T-helper 9 cell (primary cell): ENCODE measurements around the gene PVALEF.

ENCODE experiments used
- DNase-seq: peaks from one replicate; pipeline ENCODE4 v3.0.0-alpha.2; 2020

The PVALEF gene

DNA sequence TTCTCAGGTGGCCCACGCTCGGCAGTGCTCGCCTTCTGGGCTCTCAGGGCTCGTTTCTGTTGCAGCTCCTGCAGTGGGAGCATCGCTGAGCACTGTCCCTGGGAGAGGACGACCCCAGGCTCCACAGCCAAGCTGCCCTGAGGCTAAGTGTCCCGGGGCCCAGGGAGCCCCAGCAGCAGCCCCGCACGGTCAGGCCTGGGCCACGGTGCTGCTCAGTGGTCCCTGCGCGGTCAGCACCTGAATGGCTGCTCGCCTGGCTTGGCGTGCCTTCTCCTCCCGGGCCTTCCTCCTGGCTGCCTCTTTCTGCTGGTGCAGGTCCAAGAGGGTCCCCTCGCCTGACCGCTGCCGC is 34.1 kb downstream of the PVALEF start:
- DNase-seq: no peak

GRCh38 chr17:81200201-81200600 is 34.9 kb downstream of the PVALEF start:
- DNase-seq: no peak

DNA sequence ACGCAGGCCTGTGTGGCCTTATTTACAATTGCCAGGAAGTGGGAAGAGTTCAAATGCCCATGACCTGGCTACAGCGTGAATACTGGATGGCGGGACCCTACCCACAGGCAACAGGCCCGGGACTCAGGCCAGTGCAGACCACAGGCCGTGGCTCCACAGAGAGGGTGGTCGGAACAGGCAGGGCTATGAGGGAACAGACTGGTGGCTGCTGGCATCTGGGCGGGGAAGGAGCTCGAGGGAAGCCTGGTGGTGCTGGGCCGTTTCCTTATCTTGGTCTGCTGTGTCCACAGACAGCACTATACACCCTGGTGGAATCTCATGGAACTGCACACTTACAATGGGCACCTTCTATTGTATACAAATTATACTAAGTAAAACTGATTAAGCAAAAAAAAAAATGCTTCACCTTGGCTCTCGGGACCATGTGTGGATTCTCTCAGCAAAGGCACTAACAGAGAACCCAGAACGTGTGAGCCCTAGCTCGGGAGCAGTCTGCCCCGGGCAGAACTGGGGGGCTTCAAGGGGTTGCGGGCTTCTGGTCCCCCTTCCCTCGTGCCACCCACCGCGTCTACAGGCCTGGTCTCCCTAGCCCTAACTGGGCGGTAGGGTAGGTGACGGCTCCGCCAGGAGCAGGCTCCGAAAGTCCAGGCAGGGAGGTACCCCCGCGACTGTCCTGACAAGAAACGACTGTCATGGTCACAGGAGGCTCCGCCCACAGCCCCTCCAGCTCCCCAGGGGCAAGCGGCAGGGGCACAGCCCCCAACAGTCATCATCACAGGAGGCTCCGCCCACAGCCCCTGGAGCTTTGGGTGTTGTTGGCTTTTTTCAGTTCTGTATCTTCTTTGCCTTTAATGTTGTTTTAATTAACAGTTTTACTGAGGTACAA is 35.6 kb downstream of the PVALEF start:
- no peak for DNase-seq

DNA sequence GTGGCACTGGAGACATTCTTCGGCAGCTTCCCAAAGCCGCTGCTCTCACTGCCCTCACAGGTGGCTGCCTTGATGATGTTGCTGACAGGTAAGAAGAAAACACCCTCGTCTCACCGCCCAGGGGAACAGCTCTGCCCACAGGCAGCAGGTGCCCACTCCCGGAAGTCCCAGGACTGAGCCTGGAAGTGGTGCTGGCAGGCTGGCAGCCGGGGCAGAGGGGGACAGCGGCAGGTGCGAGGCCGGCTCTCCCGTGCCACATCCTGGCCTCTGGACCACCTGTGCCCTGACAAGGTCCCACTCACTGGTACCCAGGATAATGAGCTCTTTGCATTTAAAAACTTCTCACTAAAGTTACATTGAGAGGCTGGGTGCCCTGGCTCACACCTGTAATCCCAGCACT is 37.0 kb downstream of the PVALEF start:
- DNase-seq: no peak

GRCh38 chr17:81203136-81203535 is 37.8 kb downstream of the PVALEF start:
- no peak for DNase-seq

GRCh38 chr17:81204578-81204977 is 39.3 kb downstream of the PVALEF start:
- DNase-seq: no peak

DNA sequence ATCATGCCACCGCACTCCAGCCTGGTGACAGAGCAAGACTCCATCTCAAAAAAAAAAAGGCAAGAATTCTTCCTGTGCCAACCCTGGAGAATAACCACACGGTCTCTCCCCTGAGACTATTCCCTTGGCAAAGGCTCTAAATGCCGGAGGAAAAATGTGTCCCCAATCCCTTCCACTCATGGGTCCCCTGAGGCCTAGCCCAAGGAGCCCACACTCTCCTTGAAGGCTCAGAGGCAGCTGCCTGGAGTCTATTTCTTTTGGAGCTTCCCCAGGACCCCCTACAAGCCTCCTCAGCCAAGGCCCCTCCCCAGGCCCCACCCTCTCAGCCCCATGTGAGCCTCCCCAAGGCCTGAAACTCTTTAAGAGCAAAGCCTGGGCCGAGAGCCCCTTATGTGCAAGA is 40.9 kb downstream of the PVALEF start:
- DNase-seq: no peak

GRCh38 chr17:81206657-81207056 is 41.4 kb downstream of the PVALEF start:
- no peak for DNase-seq

- DNase-seq: no peak
Observed at GRCh38 chr17:81207610-81208581, 42.6 kb downstream of the PVALEF start.

DNA sequence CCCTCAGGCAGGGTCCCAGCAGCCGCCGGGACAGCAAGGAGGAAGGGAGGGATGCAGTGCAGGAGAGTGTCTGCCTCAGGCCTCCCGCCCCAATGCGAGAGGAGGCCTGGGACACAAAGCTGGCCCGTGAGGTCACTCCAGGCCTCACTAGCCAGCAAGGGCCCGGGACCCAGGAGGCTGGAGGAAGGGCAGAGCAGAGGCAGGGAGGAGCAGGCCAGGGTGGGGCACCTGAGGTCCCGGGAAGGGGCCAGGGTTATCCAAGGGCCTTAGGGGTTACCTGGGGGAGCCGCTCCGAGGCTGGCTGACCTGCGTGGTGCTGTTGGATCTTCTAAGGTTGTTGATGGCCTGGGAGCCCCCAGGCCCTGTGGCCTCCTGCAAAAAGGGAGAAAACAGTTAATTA is 43.3 kb downstream of the PVALEF start:
- DNase-seq: no peak

DNA sequence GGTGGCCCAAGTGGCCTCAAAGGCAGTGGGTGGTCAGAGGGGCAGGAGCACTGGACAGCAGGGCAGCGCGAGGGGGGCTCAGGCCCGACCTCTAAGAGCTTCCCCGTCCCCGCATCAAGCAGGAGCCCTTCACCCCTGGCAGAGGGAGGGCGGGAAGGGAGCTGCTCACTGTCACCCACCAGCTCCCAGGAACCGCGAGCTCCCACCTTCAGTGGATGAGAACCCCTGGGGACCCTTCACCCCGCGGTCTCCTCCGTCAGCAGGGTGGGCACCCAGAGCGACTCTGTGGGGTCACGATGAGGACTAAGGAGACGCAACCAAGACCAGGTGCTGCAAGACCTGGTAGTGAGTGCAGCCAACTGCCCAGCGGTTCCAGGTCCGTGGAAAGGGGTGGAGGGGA is 43.8 kb downstream of the PVALEF start:
- DNase-seq: no peak

GRCh38 chr17:81210466-81210865 is 45.2 kb downstream of the PVALEF start:
- DNase-seq: no peak

- DNase-seq: no peak
Observed at GRCh38 chr17:81210868-81211267, 45.6 kb downstream of the PVALEF start.

DNA sequence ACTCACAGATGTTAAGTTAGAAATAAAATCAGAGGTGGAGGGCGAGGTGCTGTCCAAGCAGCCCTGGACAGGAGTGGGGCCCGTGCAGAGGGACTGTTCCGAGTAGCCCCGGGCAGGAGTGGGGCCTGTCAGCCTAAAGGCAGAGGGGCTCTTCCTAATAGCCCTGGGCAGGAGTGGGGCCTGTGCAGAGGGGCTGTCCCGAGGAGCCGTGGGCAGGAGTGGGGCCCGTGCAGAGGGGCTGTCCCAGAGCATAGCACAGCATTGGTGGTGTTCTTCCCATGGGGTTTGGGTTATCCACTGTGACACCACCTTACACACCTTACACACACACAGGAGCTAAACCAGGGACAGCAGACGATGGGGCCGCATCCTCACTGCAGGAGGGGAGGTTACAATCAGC is 47.1 kb downstream of the PVALEF start:
- DNase-seq: no peak

GRCh38 chr17:81213978-81214377 is 48.7 kb downstream of the PVALEF start:
- no peak for DNase-seq

DNA sequence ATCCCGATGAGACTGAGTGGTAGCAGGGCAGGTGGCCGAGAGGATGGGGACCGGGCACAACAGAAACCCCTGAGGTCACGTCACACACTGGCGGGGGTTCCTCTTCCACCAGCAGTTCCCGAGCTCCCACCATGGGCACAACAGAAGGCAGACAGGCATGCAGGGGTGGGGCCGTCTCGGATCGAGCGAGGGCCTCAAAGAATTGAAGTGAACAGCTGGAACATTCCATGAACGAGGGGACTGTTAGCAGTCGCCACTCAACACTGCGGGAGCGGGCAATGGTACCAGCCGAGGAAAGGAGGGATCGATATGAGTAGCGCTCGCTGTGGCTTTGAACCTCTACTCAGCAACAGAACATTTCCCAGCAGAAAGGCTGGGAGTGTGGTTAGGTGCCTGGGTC is 52.2 kb downstream of the PVALEF start:
- DNase-seq: no peak

DNA sequence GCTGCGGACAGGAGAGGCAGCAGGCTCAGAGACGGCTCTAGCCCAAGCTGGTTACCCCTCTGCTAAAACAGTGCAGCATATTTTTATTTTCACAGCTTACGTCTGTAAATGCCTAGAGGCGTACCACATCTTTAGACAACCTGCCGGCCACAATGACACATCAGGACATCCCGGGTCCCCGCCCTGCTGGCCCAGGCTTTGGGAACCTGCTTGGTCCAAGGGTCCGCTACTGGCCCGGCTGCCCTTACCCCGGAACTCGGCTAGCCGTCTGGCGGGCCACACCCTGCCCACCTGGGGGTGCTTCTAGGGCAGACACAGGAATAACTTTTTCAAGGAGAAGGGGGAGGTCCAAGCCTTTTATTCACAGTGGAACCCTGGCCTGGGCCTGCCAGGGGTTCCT is 53.2 kb downstream of the PVALEF start:
- no peak for DNase-seq

DNA sequence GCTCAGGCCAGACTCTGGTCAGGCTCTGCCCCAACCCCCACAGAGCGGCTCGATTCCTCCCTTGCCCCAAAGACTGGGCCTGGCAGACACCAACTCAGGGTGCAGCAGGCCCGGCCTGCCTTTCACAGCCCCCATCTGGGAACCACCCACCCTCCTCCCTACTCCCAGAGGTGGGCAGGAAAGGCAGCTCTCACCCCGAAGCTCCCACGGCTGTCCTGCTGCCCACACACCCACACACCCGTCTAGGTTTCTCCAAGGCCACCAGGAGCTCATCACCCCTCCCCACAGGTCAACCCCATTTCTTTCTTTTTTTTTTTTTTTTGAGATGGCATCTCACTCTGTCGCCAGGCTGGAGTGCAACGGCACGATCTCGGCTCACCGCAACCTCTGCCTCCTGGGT is 53.7 kb downstream of the PVALEF start:
- no peak for DNase-seq

DNA sequence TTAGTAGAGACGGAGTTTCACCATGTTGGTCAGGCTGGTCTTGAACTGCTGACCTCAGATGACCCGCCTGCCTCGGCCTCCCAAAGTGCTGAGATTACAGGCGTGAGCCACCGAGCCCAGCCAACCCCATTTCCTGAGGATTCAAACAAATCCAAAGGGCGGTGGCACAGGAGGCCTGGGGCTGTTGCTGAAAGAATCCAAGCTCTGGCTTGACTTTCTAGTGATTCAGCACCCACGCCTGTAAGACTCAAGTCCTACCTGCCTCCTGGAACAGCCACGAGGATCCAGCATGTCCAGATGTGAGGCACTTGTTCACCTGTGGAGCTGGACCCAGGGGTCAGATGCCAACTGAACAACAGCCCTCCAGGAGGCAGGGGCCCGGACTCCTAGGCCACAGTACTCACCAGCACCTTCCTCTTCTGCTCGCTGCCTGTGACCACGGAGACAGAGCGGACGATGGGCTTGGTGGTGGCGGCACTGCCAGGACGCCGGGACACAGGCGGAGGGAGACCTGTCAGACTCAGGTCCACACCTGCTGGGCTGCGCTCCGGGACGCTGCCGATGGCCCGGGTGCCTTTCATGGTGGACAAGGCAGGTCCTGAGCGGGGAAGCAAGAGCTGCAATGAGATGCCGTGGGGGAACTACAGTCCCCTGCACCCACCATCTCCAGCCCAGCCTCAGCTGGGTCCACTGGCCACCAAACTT is 54.3 kb downstream of the PVALEF start:
- no peak for DNase-seq

- no peak for DNase-seq
Observed at GRCh38 chr17:81221371-81221841, 56.1 kb downstream of the PVALEF start.

- DNase-seq: no peak
Observed at GRCh38 chr17:81221842-81222619, 56.7 kb downstream of the PVALEF start.

DNA sequence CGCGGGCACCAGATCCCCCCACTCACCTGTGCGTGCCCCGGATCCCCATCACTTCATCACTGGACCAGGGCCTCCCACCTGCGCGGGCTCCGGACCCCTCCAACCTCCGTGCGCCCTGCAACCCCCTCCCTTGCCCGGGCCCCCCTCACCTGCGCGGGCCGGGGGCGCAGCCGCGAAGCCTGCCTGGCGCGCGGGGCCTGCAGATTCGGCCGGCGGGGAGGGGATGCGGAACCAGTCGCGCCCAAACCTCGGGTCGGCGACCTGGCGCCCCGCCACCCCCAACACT is 57.3 kb downstream of the PVALEF start:
- no peak for DNase-seq
